GM10266 (cell line): ENCODE measurements around the gene PRKAG1.
"Not testable (repeated sequence)": the region's sequence is repeated elsewhere in the genome, so short reads cannot be mapped to it uniquely, and the experiment has no call there.

Experiments used
- DNase-seq: peaks from one replicate; pipeline ENCODE4 v3.0.0; 2012; ENCODE audit errors: extremely low spot score
- CTCF ChIP-seq: IDR thresholded peaks from 2 replicates; pipeline ENCODE4 v1.5.1; 2012; ENCODE audit warnings: mild to moderate bottlenecking, low read depth; ENCODE audit not compliant: control insufficient read depth, insufficient read depth; ENCODE audit errors: missing control alignments

PRKAG1 gene

DNA sequence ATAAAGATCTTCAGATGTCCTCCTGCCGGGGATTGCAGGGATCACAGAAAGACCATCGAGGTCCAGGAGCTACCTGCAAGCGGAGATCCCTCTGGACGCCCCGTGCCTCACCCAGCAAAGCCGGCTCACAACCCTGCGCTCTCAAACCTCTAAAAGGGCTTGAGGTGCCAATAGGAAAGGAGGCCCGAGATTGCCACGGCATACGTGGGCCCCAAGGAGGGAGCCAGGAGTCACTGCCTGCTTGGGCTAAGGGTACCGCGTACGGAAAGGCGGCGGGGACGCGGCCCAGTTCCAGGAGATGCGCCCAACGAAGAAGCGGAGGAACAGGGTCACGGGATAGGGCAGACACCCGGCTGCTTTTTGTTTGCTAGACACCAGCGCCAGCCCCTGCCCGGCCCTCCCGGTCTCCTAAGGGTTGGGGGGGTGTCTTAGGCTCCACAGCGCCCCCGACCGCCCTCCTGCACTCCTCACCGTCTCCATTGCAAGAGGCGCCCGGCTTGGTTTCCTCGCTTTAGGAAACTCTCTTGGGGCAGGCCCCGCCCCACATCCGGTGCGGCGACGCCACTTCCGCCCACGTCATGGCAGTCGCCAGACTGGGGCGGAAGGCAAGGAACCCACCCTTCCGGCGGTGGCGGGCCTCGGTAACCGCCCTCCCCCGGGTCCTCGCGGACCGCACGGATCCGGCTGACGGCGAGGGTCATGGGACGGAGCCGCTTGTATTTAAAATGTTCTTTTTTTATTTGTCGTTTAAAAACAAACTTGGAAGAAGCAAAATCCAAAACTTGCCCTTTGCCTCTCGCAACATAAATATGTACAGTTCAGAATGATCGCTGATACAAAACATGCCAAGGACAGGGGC lies at the start of gene PRKAG1:
TSS of gene PRKAG1 (minus strand) at position 516 of the 859 bp plus-strand sequence. CDS start at position 480, 36 bp downstream.
- peak; percentile 69 for TF ChIP-seq CTCF
- peak; percentile 97 for DNase-seq

- no peak for DNase-seq
- TF ChIP-seq CTCF, result no peak
These were observed 47.5 kb upstream of the PRKAG1 start for GRCh38 chr12:49066120-49066519.

DNA sequence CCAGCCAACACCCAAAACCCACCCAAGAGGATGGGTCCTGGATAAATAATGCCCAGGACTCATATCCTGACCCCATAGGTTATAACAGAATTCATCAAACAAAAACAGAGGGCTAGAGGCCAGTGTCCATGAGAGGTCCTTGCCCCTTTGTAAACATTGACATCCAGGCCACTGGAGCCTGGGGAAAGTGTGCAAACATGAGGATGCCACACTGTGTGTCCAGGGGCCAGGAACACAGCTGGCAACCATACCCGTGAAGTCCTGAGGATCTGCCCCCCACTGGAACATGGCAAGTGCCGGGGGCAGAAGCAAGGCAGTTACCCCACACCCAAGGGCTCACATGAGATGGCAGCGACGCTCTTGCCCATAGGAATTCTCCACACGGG lies 46.2 kb upstream of the PRKAG1 start:
- DNase-seq, result no peak
- TF ChIP-seq CTCF, result no peak

DNA sequence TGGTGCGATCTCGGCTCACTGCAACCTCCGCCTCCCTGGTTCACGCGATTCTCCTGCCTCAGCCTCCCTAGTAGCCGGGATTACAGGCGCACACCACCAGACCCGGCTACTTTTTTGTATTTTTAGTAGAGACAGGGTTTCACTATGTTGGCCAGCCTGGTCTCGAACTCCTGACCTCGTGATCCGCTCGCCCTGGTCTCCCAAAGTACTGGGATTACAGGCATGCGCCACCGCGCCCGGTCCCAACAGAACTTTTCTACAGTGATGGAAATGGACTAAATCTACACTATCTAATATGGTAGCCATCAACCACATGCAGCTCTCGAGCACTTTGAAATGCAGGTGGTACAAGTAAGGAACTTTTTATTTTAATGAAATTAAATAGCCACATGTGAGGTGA lies 43.3 kb upstream of the PRKAG1 start:
- not testable (repeated sequence) for DNase-seq

GRCh38 chr12:49061157-49061650 lies 42.6 kb upstream of the PRKAG1 start:
- no peak for DNase-seq
- TF ChIP-seq CTCF, result no peak

DNA sequence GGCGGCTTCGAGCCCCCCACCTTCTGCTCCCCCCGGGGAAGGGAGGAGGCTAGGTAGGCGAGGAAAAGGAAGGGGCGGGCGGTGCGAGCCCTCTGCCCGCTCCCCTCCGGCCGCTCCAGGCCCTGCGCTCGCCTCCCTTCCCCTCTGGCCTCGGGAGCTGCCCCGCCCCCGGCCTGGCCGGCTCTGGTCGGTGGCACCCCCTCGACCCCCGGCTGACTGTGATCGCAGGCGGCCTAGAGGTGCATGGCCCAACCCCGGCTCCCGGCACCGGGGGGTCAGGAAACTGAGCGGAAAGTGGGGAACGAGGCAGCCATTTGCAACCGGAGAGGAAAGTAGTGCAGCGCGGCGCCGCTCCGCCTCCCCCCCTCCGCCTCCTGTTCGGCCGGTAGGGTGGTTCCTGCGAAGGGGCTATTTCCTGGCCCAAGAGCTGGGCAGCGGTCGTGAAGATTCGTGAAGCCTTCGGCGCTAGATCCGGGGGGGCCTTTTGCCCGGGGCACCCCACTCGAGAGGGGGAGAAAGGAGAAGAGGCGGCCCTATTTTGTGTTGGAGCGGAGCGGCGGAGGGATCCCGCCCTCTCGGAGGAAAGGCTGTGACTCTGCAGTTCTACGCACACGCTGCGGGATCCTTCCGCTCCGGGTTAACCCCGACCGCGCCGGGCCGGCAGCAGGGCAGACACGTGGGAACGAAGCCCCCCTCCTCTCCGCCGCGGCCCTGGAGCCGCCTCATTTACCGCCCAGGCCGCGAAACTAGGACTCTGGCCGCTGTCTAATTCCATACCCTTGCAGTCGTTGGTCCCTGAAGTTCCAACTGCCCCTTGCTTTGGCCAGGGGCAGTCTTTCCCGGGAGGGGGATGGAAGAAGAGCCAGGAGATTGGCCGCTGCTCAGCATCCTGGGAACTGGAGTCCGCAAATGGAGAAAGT lies 41.9 kb upstream of the PRKAG1 start, which contains the start of gene KMT2D:
TSS of gene KMT2D (minus strand) at position 558 of the 920 bp plus-strand sequence. CDS start 5,470 bp downstream, outside the sequence.
- peak; percentile 94 for DNase-seq
- no peak for TF ChIP-seq CTCF

DNA sequence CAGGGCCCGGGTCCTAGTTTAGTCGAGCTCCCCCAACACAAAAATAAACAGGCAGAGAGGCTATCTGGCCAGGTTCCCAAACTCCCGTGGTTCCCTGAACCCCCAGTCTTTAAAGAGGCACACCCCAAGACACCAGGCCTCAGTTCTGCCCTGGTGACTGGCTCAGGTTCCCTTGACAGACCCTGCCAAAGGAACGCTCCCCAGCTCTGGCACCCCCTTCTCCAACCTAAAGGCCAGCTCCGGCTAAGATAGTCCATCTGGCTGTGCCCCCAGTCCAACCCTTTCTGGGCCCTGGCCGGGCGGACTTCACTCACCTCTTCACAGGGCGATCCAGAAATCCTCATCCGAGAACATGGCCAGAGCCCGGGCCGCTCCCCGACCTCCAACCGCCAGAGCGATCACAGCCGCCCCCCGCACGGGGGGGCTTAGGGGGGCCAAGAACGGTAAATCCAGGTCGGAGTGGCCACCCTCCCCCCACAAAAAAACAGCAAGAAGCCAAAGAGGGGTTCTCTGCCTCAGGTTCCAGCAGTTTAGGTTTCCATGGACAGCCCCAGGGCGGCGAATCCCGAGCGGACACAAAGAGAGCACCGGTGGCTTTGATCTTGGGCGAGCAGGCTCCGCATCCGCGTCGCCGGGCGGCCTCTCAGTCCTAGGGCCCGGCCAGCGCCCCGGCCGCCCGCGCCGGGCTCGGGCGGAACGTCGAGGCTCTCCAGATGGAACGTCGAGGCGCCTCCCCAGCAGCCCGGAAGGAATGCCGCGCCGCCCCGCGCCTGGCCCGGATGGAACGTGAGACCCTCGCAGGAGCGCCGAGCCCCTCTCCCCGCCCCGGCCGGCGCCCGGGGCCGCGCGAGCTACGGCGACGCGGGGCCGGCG lies 41.0 kb upstream of the PRKAG1 start:
- DNase-seq, result no peak
- no peak for TF ChIP-seq CTCF
